ENCODE measurements around the gene EXOSC10.

EXOSC10 gene

GRCh38 chr1:11099310-11100148, at the start of gene EXOSC10:
Gene EXOSC10 (minus strand): TSS chr1:11099869. CDS start chr1:11099831, 38 bp downstream.
- DNase-seq (ENCODE audit: low read depth in 2 of 3, low spot score in 1 of 3), result peak; percentile 92 to 93 (median 93)

GRCh38 chr1:11147197-11147770, 47.6 kb upstream of the EXOSC10 start:
- no peak for DNase-seq (ENCODE audit: low read depth in 2 of 3, low spot score in 1 of 3)

- DNase-seq (ENCODE audit: low read depth in 2 of 3, low spot score in 1 of 3), result no peak
Measured at GRCh38 chr1:11145741-11146140, 46.1 kb upstream of the EXOSC10 start.

DNA sequence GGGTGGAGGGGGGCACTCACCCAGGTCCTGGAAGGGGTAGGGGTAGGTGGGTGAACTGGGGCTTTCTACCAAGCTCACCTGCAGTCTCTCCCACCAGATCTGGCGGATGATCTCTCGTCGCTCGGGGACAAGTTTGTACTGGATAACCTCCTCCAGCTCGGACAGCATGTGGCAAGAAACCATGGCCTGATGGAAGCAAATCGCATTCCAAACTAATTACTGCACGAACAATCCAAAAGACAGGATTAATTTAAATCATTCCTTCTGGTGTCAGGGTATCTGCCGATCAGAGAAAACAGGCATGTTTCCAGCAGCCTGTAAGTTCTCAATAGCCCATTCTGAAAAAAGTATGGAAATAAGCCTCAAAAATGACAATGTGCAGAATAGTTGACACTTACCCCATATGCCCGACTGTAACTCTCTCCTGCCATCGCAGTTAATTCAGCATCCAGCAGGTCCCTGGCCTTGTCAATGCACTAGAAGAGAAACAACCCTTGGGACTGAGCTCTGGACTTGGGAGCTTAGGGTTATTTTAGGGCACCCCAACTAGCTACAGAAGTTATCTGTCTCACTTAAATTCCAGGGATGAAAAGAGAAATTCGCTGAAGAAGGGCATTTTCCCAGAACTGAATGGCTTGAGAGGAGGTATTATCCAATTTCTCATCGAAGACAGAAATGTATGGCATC, 45.0 kb upstream of the EXOSC10 start:
- no peak for DNase-seq (ENCODE audit: low read depth in 2 of 3, low spot score in 1 of 3)

GRCh38 chr1:11143907-11144306, 44.2 kb upstream of the EXOSC10 start:
- no peak for DNase-seq (ENCODE audit: low read depth in 2 of 3, low spot score in 1 of 3)

- no peak for DNase-seq (ENCODE audit: low read depth in 2 of 3, low spot score in 1 of 3)
Measured at GRCh38 chr1:11143401-11143800, 43.7 kb upstream of the EXOSC10 start.

DNA sequence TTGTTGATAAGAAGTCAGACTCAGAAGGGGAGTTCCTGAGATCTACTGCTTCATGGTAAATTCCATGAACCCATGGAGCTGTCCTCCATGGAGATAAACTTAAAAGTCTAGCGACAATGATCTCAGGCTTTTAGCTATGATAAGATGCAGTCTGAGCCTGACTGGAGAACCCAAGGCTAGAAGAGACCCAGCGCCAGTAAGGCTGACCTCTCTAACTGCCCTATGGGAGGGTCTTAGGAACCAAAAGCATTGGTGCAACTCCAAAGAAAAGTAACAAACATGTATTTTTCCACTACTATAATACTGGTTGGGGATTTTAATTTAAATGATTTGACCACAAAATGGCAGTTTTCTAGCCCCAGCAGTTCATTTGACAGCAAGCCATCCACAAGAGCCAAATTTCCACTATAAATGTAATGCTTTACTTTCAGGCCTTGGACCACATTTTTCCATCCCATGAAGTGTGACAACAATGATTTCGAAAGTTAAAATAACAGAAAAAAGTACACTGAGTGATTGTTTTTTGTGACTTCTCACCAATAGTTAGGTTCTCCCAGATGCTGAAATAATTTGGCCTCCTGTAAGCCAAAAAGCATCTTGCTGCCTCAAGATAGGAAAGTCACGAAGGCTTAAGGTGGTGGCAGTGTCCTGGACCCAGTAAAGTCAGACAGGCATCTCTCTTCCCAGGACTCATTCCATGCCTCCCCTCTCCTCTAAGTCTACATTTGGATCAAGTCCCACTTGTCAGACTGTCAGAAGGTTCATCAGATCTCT, 43.1 kb upstream of the EXOSC10 start:
- no peak for DNase-seq (ENCODE audit: low read depth in 2 of 3, low spot score in 1 of 3)

DNA sequence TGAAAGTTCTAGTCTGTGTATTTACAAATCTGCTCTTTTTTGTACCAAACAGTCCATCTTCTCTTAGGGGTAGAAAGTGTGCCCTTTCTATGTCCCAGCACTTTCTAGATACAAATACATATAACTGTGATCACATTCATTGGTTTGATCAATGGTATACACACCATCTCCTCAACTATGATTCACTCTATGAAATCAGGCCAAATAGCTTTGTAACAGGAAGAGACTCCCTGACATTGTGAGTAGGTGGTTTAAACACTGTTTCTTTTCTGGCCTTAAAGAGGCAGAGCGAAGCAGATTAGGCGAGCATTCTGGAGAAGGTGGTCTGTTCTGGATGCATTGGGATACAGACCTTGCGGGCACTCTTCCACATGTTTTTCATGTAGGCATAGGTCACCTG, 39.3 kb upstream of the EXOSC10 start:
- DNase-seq (ENCODE audit: low read depth in 2 of 3, low spot score in 1 of 3), result no peak

- no peak for DNase-seq (ENCODE audit: low read depth in 2 of 3, low spot score in 1 of 3)
Measured at GRCh38 chr1:11138029-11138428, 38.4 kb upstream of the EXOSC10 start.

- no peak for DNase-seq (ENCODE audit: low read depth in 2 of 3, low spot score in 1 of 3)
Measured at GRCh38 chr1:11134898-11135266, 35.2 kb upstream of the EXOSC10 start.

GRCh38 chr1:11134251-11134897, 34.7 kb upstream of the EXOSC10 start:
- DNase-seq (ENCODE audit: low read depth in 2 of 3, low spot score in 1 of 3), result no peak

DNA sequence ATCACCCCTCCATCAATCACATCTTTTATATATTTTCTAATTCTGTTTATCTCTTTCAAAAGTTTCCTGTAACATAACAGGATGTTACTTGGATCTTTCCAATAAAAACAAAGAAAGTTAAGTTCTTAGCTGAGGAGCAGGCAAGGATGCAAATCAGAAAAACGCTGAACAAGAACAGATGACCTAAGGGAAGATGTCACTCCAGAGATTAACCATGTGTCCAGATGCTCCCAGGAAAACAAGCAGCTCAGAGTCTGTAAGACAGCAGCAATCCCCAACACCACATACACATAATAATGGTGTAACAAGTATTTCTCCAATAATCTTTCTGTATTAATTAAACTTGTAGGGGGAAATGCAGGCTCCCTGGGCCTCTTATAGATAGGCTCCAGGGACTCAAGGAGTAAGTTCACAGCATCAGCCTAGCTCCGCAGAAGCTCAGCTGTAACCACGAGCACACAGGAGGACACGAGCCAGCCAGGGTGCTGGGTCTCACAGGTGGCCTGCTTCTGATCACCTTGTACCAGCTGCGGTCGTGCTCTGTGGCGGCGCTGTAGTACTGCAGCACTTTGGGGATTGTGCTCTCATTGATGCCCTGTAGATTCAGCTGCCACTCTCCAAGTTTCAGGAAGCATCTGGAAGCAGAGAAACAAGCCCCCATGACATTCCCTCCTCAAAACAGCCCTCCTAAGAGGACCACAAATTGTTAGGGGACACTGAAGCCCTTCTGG, 33.1 kb upstream of the EXOSC10 start:
- DNase-seq (ENCODE audit: low read depth in 2 of 3, low spot score in 1 of 3), result no peak

GRCh38 chr1:11131816-11132215, 32.1 kb upstream of the EXOSC10 start:
- no peak for DNase-seq (ENCODE audit: low read depth in 2 of 3, low spot score in 1 of 3)

GRCh38 chr1:11130406-11130805, 30.7 kb upstream of the EXOSC10 start:
- DNase-seq (ENCODE audit: low read depth in 2 of 3, low spot score in 1 of 3), result no peak

DNA sequence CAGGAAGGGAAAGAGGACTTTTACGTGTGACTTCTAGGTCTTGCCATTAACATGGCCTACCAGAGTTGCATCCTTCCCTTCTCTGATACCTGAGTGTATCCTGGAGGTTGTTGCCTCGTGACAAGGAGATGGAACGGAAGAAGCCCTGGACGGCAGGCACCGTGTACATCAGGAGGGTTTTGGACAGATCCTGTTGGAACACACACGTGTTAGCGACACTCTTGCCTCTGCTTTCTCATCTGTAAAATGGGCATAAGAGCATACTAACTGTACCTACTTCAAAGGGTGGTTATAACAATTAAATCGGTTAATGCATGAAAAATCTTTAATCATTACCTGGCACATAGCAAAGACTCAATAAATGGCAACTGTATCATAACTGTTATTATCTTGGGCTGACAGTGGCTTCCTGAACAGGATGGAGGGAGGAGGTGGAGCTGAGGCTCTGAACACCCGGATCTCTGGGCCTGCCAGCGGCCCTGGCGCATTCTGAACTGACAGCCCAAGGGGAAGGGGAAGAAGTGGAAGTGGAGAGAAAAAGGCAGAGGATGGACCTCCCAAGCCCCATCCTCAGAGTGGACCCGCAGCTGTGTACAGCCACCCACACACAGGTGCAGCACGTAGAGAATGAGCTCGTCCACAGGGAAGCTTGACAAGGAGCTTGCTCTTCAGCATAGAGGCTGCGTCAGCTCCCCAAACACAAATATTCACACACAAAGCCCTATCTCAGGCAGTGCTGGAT, 30.2 kb upstream of the EXOSC10 start:
- no peak for DNase-seq (ENCODE audit: low read depth in 2 of 3, low spot score in 1 of 3)

DNA sequence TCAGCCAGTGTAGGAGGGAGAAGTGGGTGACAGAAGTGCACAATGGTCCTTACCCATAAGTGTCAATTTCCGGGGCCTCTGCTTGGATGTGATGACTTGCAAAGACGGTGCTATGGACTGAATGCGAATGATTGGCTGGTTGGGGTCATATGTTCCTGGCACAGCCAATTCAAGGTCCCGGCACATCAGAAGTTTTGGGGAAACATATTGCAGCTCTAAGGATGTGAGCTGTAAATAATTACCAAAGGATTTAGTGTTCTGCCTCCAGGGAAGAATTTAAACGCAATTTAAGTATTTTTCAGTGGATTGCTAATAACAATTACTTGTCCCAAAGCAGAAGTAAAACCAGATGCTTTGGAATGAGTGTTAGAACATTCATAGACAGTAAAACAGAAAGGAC, 26.9 kb upstream of the EXOSC10 start:
- no peak for DNase-seq (ENCODE audit: low read depth in 2 of 3, low spot score in 1 of 3)

- no peak for DNase-seq (ENCODE audit: low read depth in 2 of 3, low spot score in 1 of 3)
Measured at GRCh38 chr1:11125931-11126330, 26.3 kb upstream of the EXOSC10 start.

GRCh38 chr1:11124965-11125364, 25.3 kb upstream of the EXOSC10 start:
- no peak for DNase-seq (ENCODE audit: low read depth in 2 of 3, low spot score in 1 of 3)

- no peak for DNase-seq (ENCODE audit: low read depth in 2 of 3, low spot score in 1 of 3)
Measured at GRCh38 chr1:11116318-11116717, 16.6 kb upstream of the EXOSC10 start.

DNA sequence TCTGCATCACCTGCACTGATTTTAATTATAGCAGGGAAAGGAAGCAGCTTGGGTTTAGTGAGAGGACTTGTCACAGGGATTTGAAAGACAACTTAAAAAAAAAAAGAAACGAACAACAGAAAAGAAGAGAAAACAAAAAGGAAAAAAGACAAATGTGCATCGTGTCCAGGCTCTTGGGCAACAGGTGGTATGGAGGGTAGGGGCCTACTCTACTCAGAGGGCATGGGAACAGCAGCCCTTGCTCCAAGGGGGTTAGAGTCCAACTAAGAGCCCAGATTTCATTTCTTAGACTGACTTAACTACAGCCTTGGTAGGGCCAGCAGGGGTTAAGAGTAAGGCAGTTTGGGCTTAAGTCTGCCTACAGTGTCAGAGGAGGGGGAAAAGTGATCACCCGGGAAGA, 15.3 kb upstream of the EXOSC10 start:
- no peak for DNase-seq (ENCODE audit: low read depth in 2 of 3, low spot score in 1 of 3)

Data from stimulated activated CD4-positive, alpha-beta T cell treated with anti-CD3 and anti-CD28 coated beads, Interleukin-12 subunit alpha, Interleukin-12 subunit beta, amount 100 ng/mL, for 48 hours (primary cell).